Measurements from ENCODE around the gene GMCL1.

Gene GMCL1

DNA sequence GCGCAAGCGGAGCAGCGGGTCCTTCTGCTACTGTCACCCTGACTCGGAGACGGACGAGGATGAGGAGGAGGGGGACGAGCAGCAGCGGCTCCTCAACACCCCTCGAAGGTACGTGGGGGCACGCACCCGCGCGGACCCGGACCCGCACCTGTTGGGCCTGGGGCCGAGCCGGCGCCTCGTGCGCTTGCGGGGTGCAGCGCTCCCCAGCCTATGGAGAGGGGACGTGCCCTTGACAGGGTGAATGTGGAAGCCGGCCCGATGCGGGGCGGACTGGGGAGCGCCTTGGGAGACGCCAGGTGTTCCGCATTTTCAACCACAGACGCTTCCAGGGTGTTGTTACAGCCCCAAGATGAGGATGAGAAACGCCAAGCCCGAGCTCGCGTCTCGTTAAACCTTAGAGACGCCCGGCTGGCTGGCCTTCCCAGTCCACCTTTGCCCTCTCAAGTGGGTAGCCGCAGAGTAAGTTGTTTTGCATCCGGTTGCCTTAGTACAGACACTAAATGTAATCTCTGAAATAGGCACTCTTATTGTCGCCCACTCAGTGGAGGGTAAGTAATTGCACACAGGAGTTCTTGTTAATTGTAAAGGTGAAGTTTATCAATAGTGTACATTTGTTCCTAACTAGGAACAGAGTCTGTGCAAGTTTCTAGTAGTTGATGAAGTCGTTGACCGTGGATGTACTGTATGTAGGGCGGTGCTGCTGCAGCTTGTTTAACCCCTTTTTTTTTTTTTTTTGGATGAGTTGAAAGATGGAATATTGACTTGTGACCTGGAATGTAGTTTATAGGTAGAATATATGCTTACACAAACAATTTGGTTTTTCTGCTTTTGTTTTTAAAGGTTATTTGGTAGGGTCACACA, 815 bp downstream of the GMCL1 start:
- TF ChIP-seq ZFX (IDR thresholded peaks at IDR 0.05; ENCODE audit: borderline replicate concordance) = no peak
- TF ChIP-seq, protein P1, sequence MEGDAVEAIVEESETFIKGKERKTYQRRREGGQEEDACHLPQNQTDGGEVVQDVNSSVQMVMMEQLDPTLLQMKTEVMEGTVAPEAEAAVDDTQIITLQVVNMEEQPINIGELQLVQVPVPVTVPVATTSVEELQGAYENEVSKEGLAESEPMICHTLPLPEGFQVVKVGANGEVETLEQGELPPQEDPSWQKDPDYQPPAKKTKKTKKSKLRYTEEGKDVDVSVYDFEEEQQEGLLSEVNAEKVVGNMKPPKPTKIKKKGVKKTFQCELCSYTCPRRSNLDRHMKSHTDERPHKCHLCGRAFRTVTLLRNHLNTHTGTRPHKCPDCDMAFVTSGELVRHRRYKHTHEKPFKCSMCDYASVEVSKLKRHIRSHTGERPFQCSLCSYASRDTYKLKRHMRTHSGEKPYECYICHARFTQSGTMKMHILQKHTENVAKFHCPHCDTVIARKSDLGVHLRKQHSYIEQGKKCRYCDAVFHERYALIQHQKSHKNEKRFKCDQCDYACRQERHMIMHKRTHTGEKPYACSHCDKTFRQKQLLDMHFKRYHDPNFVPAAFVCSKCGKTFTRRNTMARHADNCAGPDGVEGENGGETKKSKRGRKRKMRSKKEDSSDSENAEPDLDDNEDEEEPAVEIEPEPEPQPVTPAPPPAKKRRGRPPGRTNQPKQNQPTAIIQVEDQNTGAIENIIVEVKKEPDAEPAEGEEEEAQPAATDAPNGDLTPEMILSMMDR (IDR thresholded peaks at IDR 0.05) = no peak
- peak overlapping the region; percentile 80 for H3K27ac ChIP-seq

DNA sequence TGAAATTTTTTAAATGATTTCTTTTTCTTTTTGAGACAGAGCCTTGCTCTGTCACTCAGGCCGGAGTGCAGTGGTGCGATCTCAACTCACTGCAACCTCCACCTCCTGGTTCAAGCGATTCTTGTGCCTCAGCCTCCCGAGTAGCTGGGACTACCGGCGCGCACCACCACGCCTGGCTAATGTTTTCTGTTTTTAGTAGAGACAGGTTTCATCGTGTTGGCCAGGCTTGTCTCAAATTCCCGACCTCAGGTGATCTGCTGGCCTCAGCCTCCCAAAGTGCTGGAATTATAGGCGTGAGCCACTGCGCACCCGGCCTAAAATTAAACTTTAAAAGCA, 1.4 kb downstream of the GMCL1 start:
- peak overlapping the region; percentile 80; the same call in 1 of the 2 replicates for H3K27ac ChIP-seq

DNA sequence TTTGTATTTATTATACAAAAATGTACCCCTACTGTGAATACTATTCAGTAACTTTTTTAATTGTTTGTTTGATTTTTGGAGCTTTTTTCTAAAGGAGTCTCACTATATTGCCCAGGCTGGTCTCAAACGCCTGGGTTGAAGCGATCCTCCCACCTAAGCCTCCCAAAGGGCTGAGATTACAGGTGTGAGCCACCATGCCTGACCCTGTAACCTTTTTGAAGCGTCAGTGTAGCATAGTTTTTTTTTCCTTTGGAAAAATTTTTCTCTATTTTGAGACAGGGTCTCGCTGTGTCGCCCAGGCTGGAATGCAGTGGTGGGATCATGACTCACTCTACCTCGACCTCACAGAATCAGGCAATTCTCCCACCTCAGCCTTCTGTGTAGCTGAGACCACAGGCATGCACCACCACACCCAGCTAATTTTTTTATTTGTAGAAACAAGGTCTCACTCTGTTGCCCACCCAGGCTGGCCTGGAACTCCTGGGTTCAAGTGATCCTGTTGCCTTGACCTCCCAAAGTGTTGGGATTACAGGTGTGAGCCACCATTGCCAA, 2.0 kb downstream of the GMCL1 start:
- no peak overlapping the region for H3K27ac ChIP-seq
- TF ChIP-seq, protein P1 (IDR thresholded peaks at IDR 0.05) = no peak
- TF ChIP-seq ZFX (IDR thresholded peaks at IDR 0.05; ENCODE audit: borderline replicate concordance) = no peak

DNA sequence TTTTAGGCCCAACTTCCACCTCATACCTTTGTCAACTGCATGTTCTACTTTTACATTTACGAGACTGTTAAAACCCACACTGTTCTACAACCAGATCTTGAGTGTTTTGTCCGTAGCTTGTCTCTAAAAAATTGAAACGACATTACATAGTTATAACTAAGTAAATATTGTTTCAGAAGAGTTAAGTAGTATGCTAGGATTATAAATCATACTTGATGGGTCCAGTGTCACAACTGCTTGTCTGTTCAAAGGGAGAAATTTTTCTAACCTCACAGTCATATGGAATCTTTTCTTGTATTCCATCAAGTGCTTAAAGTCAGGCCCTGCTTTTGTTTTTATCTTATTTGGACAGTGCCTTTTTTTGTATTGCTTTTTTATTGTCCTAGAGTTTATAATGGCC, 4.3 kb downstream of the GMCL1 start:
- TF ChIP-seq, protein P1 (IDR thresholded peaks at IDR 0.05) = no peak
- TF ChIP-seq ZFX (IDR thresholded peaks at IDR 0.05; ENCODE audit: borderline replicate concordance) = no peak
- H3K27ac ChIP-seq = no peak overlapping the region

DNA sequence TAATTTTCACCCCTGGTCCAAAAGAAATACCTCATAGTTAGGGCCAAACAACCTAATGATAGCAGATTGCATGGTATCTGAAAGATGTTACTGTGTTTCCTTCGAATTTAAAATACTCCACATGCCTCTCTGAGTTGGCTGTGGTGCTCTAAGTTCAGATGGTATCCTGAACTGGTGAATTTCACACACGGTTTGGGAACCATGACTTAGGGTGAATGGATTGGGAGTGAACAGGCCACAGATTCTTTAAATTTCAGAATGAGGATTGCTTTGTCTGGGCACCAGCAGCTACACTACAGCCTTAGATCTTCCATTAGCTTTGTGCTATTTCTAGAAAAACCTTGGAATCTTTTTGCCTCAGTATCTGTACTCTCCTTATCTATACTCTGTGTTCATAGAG, 6.2 kb downstream of the GMCL1 start:
- no peak overlapping the region for H3K27ac ChIP-seq
- TF ChIP-seq ZFX (IDR thresholded peaks at IDR 0.05; ENCODE audit: borderline replicate concordance) = no peak
- TF ChIP-seq, protein P1 (IDR thresholded peaks at IDR 0.05) = no peak

DNA sequence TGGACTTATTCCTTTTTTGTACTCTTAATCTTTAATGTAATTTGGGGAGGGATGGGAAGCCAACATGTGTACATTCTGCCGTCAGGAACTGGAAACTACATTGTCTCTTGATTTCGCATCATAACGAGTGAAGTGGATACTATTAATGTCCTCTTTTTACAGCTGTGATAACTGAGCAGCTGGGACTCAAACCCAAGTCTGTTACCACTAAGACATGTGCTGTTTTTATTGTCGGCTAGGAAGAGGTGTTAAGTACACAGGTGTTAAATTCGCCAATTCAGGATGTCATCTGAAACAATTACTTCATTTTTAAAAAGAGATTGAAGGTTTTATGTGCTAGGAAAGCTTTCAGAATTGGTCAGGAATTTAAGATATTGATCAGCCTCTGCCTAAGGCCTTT, 6.9 kb downstream of the GMCL1 start:
- TF ChIP-seq, protein P1 (IDR thresholded peaks at IDR 0.05) = no peak
- no peak for TF ChIP-seq ZFX (IDR thresholded peaks at IDR 0.05; ENCODE audit: borderline replicate concordance)
- H3K27ac ChIP-seq = no peak overlapping the region

DNA sequence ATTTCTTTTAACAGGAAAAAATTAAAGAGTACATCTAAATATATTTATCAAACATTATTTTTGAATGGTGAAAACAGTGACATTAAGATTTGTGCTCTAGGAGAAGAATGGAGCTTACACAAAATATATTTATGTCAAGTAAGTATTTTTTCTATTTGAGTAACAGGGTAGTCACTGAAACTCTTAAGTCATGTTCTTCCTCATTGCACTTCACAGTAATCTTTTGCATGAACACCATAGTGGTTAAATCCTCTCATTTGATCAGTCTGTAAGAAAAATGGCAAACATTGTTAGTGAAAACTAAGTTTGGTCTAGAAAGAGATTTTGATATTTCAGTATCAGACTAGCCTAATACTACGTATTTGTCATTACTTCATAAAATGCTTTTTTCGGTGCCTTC, 8.1 kb downstream of the GMCL1 start:
- TF ChIP-seq, protein P1 (IDR thresholded peaks at IDR 0.05) = no peak
- TF ChIP-seq ZFX (IDR thresholded peaks at IDR 0.05; ENCODE audit: borderline replicate concordance) = no peak
- no peak overlapping the region for H3K27ac ChIP-seq
